Spleen (tissue), 7 donors: ENCODE results near the gene CALHM3.
"Not testable (repeated sequence)": the region's sequence is repeated elsewhere in the genome, so short reads cannot be mapped to it uniquely, and the experiment has no call there.

Experiments used
- CTCF ChIP-seq, 11 experiments: fragments of 200-600 bp in 7 of 11; fragments of 450-650 bp in 4 of 11; sonication (generic) in 4 of 11; IDR thresholded peaks in 8 of 11; conservative IDR thresholded peaks in 3 of 11; 1 replicate in 7 of 11; 2 replicates in 4 of 11; pipeline versions ENCODE4 v1.4.0 to v1.8.0; 2016 to 2021; ENCODE audit warnings: antibody characterized with exemption in 11 of 11, inconsistent platforms in 4 of 11, mild to moderate bottlenecking in 1 of 11
- POLR2AphosphoS5 ChIP-seq, 3 donors: sonication (generic); formaldehyde crosslinking; IDR thresholded peaks; one replicate each; pipeline ENCODE4 v1.5.1; 2017; ENCODE audit warnings: antibody characterized with exemption in 3 of 3
- donor health status: DM: no; HTN: no; CAD: no; lungs with moderate emphysema.
- donor health status: DM: no; HTN: no; CAD: no.
- donor health status: DM: no; HTN: no; CAD: no.

- TF ChIP-seq CTCF (IDR thresholded peaks at IDR 0.05 in 8 of 11, conservative IDR thresholded peaks at IDR 0.05 in 3 of 11); POLR2AphosphoS5 (IDR thresholded peaks at IDR 0.05): not testable (repeated sequence)
These were observed 24.7 kb upstream of the CALHM3 start for GRCh38 chr10:103503777-103504176.
